Breast epithelium (tissue), 4 donors: ENCODE data around the gene PRG2. TPM values are rescaled to one million over a fixed set of nuclear protein-coding genes. Genes with fewer than 3 reads are reported as not detected.

Source experiments
- DNase-seq, 2 donors: peaks; one replicate each; pipeline ENCODE4 v3.0.0-alpha.2; 2019; ENCODE audit warnings: low spot score in 2 of 2
- H3K27ac ChIP-seq, 2 donors: fragments of 200-600 bp; sonication (generic) in 1 of 2; one replicate each; pipeline ENCODE4 v1.5.1; 2016 to 2019; ENCODE audit warnings: mild to moderate bottlenecking in 1 of 2
- H3K27me3 ChIP-seq, 2 donors: fragments of 200-600 bp; sonication (generic) in 1 of 2; one replicate each; pipeline versions ENCODE4 v1.5.1 to v1.6.0; 2017 to 2019; ENCODE audit warnings: control low read depth in 1 of 2, mild to moderate bottlenecking in 1 of 2
- H3K36me3 ChIP-seq: fragments of 200-600 bp; one replicate; pipeline ENCODE4 v1.5.1; 2019
- H3K4me1 ChIP-seq, 2 donors: fragments of 200-600 bp; sonication (generic); one replicate each; pipeline ENCODE4 v1.5.1; 2016 to 2019; ENCODE audit warnings: control low read depth in 1 of 2
- H3K4me3 ChIP-seq, 3 donors: fragments of 200-600 bp; sonication (generic); 1 replicate in 2 of 3; 2 replicates in 1 of 3; pipeline ENCODE4 v1.5.1; 2016 to 2019; ENCODE audit warnings: mild to moderate bottlenecking in 3 of 3, moderate library complexity in 2 of 3
- H3K9me3 ChIP-seq, 2 donors: fragments of 200-600 bp; sonication (generic) in 1 of 2; one replicate each; pipeline ENCODE4 v1.5.1; 2016 to 2019; ENCODE audit warnings: control low read depth in 1 of 2
- CTCF ChIP-seq, 3 donors: fragments of 450-650 bp; IDR thresholded peaks; one replicate each; pipeline ENCODE4 v1.5.1; 2016 to 2017; ENCODE audit warnings: antibody characterized with exemption in 3 of 3, mild to moderate bottlenecking in 3 of 3, moderate library complexity in 3 of 3
- POLR2A ChIP-seq: fragments of 450-650 bp; IDR thresholded peaks from one replicate; pipeline ENCODE4 v1.6.1; 2016; ENCODE audit warnings: antibody characterized with exemption, mild to moderate bottlenecking, moderate library complexity
- POLR2AphosphoS5 ChIP-seq, 3 donors: sonication (generic); formaldehyde crosslinking; IDR thresholded peaks; one replicate each; pipeline ENCODE4 v1.6.1; 2017; ENCODE audit warnings: antibody characterized with exemption in 3 of 3
- intact Hi-C: fragments of 100-400 bp; cut with DNase I; formaldehyde crosslinking; loops from one replicate; pipeline ENCODE4 v1.15.1; 2023; ENCODE audit warnings: low total_unique reads
- total RNA-seq, 3 donors: library from RNA; depleted of rRNA; stranded (reverse); fragments of >200 nt; gene quantifications; one replicate each; pipeline ENCODE4 v1.1.0, GENCODE V29; 2016

PRG2 gene
- total RNA-seq, 3 donors from 2014 or later: 1.1 TPM; not detected in 2

- TF ChIP-seq CTCF (IDR thresholded peaks at IDR 0.05) (peak; percentile 44 to 67 (median 45)), POLR2AphosphoS5 (IDR thresholded peaks at IDR 0.05) (no peak)
- intact Hi-C loops: loop anchor here (10.0 kb wide), 1 partner anchor 109 kb away; no protein-coding TSS in a partner anchor
- no peaks in the 10 kb centered on the region for H3K4me1 ChIP-seq
- no peaks in the 10 kb centered on the region for H3K9me3 ChIP-seq
- H3K27me3 ChIP-seq: no peaks in the 10 kb centered on the region
- peak; percentile 64 to 66 for DNase-seq
- no peak overlapping the region for H3K27ac ChIP-seq
- H3K36me3 ChIP-seq: no peaks in the 10 kb centered on the region
- no peak overlapping the region for H3K4me3 ChIP-seq
Observed at GRCh38 chr11:57345555-57346211, 44.8 kb downstream of the PRG2 start.

- DNase-seq: no peak
- Histone ChIP-seq H3K27ac (no peak overlapping the region), H3K4me3 (no peak overlapping the region), H3K9me3 (no peaks in the 10 kb centered on the region), H3K27me3 (no peaks in the 10 kb centered on the region), H3K36me3 (no peaks in the 10 kb centered on the region), H3K4me1 (no peaks in the 10 kb centered on the region)
- no peak for TF ChIP-seq CTCF (IDR thresholded peaks at IDR 0.05)
- TF ChIP-seq POLR2A: no peak
- no peak for TF ChIP-seq POLR2AphosphoS5 (IDR thresholded peaks at IDR 0.05)
- intact Hi-C loops: loop anchor here (10.0 kb wide), 1 partner anchor 110 kb away; no protein-coding TSS in a partner anchor
Observed at GRCh38 chr11:57344826-57345225, 45.6 kb downstream of the PRG2 start.

DNA sequence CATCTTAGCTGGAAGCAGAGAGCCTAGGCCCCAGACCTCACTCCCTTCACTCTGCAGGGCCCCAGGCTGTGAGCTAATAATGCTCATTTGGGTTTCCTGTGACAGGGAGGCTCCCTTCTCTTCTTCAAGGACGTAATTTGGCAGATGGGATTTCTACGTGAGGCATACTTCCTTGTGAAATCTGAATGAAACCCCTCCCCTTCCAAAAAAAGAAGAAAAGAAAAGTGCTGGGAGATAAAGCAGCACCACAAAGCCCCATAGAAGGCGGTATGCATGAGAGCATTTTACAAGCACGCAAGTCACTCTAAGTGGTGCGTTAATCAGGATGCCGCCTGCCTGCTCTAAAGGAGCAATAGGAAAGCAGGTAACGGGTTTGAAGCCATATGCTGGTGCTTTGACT, 46.6 kb downstream of the PRG2 start:
- Histone ChIP-seq H3K27me3 (no peaks in the 10 kb centered on the region), H3K27ac (no peak overlapping the region), H3K36me3 (no peaks in the 10 kb centered on the region), H3K4me3 (no peak overlapping the region), H3K4me1 (no peaks in the 10 kb centered on the region), H3K9me3 (no peaks in the 10 kb centered on the region)
- intact Hi-C loops: loop anchor here (10.0 kb wide), 1 partner anchor 111 kb away; no protein-coding TSS in a partner anchor
- TF ChIP-seq CTCF (IDR thresholded peaks at IDR 0.05): no peak
- TF ChIP-seq POLR2AphosphoS5 (IDR thresholded peaks at IDR 0.05): no peak
- TF ChIP-seq POLR2A: no peak
- no peak for DNase-seq

GRCh38 chr11:57342702-57343101, 47.7 kb downstream of the PRG2 start:
- intact Hi-C loops: loop anchor here (10.0 kb wide), 1 partner anchor 112 kb away; no protein-coding TSS in a partner anchor

More at GRCh38 chr11:57342702-57343101, 47.7 kb downstream of the PRG2 start:
- no peak overlapping the region for H3K27ac ChIP-seq
- H3K4me3 ChIP-seq: no peak overlapping the region
- TF ChIP-seq POLR2AphosphoS5 (IDR thresholded peaks at IDR 0.05): no peak
- TF ChIP-seq CTCF (IDR thresholded peaks at IDR 0.05): no peak
- TF ChIP-seq POLR2A: no peak
- no peaks in the 10 kb centered on the region for H3K36me3 ChIP-seq
- DNase-seq: no peak
- no peaks in the 10 kb centered on the region for H3K27me3 ChIP-seq
- H3K9me3 ChIP-seq: no peaks in the 10 kb centered on the region
- no peaks in the 10 kb centered on the region for H3K4me1 ChIP-seq
